Kidney tubule cell (primary cell): ENCODE measurements around the gene AKAP13.
"Not testable (repeated sequence)": the region's sequence is repeated elsewhere in the genome, so short reads cannot be mapped to it uniquely, and the experiment has no call there.

ENCODE experiments used
- DNase-seq: peaks from one replicate; pipeline ENCODE4 v3.0.0-alpha.2; 2018; ENCODE audit warnings: low spot score

The AKAP13 gene

GRCh38 chr15:85576392-85576791, 196.0 kb downstream of the AKAP13 start:
- no peak for DNase-seq

GRCh38 chr15:85578941-85579701, 198.7 kb downstream of the AKAP13 start:
- DNase-seq, result peak; percentile 29

GRCh38 chr15:85579957-85580694, 199.7 kb downstream of the AKAP13 start:
- DNase-seq, result peak; percentile 76

- peak; percentile 86 for DNase-seq
Observed at GRCh38 chr15:85580879-85581278, 200.5 kb downstream of the AKAP13 start.

GRCh38 chr15:85581495-85581894, 201.1 kb downstream of the AKAP13 start:
- DNase-seq, result peak; percentile 30

GRCh38 chr15:85582131-85583079, 202.0 kb downstream of the AKAP13 start:
- DNase-seq, result peak; percentile 85

GRCh38 chr15:85583442-85583841, 203.0 kb downstream of the AKAP13 start:
- DNase-seq, result no peak

- peak; percentile 78 for DNase-seq
Observed at GRCh38 chr15:85583923-85584390, 203.6 kb downstream of the AKAP13 start.

- DNase-seq, result no peak
Observed at GRCh38 chr15:85584872-85585271, 204.5 kb downstream of the AKAP13 start.

- not testable (repeated sequence) for DNase-seq
Observed at GRCh38 chr15:85586196-85586595, 205.8 kb downstream of the AKAP13 start.

- peak; percentile 79 for DNase-seq
Observed at GRCh38 chr15:85587707-85588411, 207.5 kb downstream of the AKAP13 start.

- DNase-seq, result no peak
Observed at GRCh38 chr15:85588677-85589076, 208.3 kb downstream of the AKAP13 start.

- peak; percentile 91 for DNase-seq
Observed at GRCh38 chr15:85589851-85590250, 209.4 kb downstream of the AKAP13 start.

- DNase-seq, result no peak
Observed at GRCh38 chr15:85591622-85592021, 211.2 kb downstream of the AKAP13 start.

- DNase-seq, result peak; percentile 68
Observed at GRCh38 chr15:85592148-85592547, 211.7 kb downstream of the AKAP13 start.

GRCh38 chr15:85593809-85594445, 213.5 kb downstream of the AKAP13 start:
- DNase-seq, result no peak

- no peak for DNase-seq
Observed at GRCh38 chr15:85595804-85596536, 215.6 kb downstream of the AKAP13 start.

- DNase-seq, result no peak
Observed at GRCh38 chr15:85597155-85597815, 216.9 kb downstream of the AKAP13 start.

- DNase-seq, result no peak
Observed at GRCh38 chr15:85598219-85598618, 217.8 kb downstream of the AKAP13 start.
